Inflammatory macrophage treated with lipopolysaccharide for 1 hour (primary cell): ENCODE data around the gene JAG2.

Experiments used
- DNase-seq, 2 donors: peaks; one replicate each; pipeline ENCODE4 v3.0.0-alpha.2; 2020 to 2022

JAG2 gene

GRCh38 chr14:105138021-105138541, 30.5 kb downstream of the JAG2 start:
- no peak for DNase-seq

GRCh38 chr14:105137481-105138020, 31.0 kb downstream of the JAG2 start:
- DNase-seq = no peak

GRCh38 chr14:105136401-105137322, 31.9 kb downstream of the JAG2 start:
- DNase-seq = no peak

GRCh38 chr14:105135700-105136395, 32.7 kb downstream of the JAG2 start:
- no peak for DNase-seq

GRCh38 chr14:105132921-105133654, 35.5 kb downstream of the JAG2 start:
- DNase-seq = no peak

GRCh38 chr14:105131241-105131640, 37.3 kb downstream of the JAG2 start:
- no peak for DNase-seq

- no peak for DNase-seq
Observed at GRCh38 chr14:105128059-105128458, 40.5 kb downstream of the JAG2 start.

- no peak for DNase-seq
Observed at GRCh38 chr14:105126981-105127329, 41.6 kb downstream of the JAG2 start.

- no peak for DNase-seq
Observed at GRCh38 chr14:105126126-105126980, 42.2 kb downstream of the JAG2 start.

- no peak for DNase-seq
Observed at GRCh38 chr14:105124823-105125222, 43.8 kb downstream of the JAG2 start.

- no peak for DNase-seq
Observed at GRCh38 chr14:105123981-105124765, 44.4 kb downstream of the JAG2 start.

- DNase-seq = no peak
Observed at GRCh38 chr14:105123064-105123665, 45.4 kb downstream of the JAG2 start.

- DNase-seq = no peak
Observed at GRCh38 chr14:105120056-105120455, 48.5 kb downstream of the JAG2 start.

GRCh38 chr14:105119408-105120025, 49.1 kb downstream of the JAG2 start:
- no peak for DNase-seq

GRCh38 chr14:105118646-105119407, 49.7 kb downstream of the JAG2 start:
- DNase-seq = peak in 1 of 2 donors; percentile 1

- no peak for DNase-seq
Observed at GRCh38 chr14:105117710-105118385, 50.7 kb downstream of the JAG2 start.

- DNase-seq = no peak
Observed at GRCh38 chr14:105117257-105117646, 51.3 kb downstream of the JAG2 start.

GRCh38 chr14:105116451-105117256, 51.9 kb downstream of the JAG2 start:
- no peak for DNase-seq
